ENCODE measurements around the gene NTMT2.

DNA sequence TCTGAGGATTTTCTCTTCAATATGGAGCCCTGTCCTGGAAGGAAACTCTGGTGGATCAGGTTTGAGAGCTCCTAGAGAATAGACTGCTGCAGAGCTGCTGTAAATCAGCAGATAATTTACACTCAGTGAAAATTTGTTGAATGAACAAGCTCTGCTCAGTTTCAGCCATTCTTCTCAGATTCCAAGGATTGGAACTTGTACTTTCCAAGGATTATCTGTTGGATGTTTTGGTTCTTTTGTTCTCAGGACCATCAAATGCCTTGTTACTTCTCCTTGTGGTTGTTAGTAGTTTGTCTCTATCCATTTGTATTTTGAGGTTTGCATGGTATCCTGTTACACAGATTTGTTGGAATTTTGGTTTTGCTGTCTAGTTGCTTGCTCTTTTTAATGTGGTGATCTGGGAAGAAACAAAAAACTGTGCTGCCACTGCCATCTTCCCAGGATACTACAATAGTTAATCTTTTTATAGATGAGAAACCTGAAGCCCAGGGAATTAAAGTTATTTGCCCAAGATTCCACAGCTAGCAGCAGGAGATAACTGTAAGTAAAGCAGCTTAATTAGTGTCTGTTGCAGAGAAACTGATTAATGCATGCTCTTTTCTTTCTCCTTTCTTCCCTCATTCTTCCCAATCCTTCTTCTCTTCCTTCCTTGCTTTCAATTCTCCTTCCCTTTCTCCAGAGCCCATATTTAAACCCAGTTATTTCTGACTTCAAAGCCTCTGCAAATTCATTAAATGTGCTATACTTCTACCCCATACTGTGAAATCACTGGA, 49.6 kb upstream of the NTMT2 start:
- TF ChIP-seq, protein P1, sequence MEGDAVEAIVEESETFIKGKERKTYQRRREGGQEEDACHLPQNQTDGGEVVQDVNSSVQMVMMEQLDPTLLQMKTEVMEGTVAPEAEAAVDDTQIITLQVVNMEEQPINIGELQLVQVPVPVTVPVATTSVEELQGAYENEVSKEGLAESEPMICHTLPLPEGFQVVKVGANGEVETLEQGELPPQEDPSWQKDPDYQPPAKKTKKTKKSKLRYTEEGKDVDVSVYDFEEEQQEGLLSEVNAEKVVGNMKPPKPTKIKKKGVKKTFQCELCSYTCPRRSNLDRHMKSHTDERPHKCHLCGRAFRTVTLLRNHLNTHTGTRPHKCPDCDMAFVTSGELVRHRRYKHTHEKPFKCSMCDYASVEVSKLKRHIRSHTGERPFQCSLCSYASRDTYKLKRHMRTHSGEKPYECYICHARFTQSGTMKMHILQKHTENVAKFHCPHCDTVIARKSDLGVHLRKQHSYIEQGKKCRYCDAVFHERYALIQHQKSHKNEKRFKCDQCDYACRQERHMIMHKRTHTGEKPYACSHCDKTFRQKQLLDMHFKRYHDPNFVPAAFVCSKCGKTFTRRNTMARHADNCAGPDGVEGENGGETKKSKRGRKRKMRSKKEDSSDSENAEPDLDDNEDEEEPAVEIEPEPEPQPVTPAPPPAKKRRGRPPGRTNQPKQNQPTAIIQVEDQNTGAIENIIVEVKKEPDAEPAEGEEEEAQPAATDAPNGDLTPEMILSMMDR (conservative IDR thresholded peaks at IDR 0.05), result no peak
- TF ChIP-seq EZH2 (IDR thresholded peaks at IDR 0.05; ENCODE audit: low read depth), result no peak

Data from PC-9 (cell line).